ENCODE measurements around the gene PLCB3. TPM values are rescaled to one million over a fixed set of nuclear protein-coding genes. Genes with fewer than 3 reads are reported as not detected.
A peak's percentile ranks its signal among the peaks of the same experiment; 100 is the strongest.

Gene PLCB3
- total RNA-seq, 2 donors from 2014 or later = 86.9 to 108 TPM

GRCh38 chr11:64275031-64275800 lies 23.9 kb downstream of the PLCB3 start:
- Histone ChIP-seq H3K27me3 (no peaks in the 10 kb centered on the region), H3K9ac (ENCODE audit: low read depth in 2 of 2, low read length in 2 of 2) (no peak overlapping the region), H3K4me3 (no peak overlapping the region), H3K4me1 (peaks cover 11% of the 10 kb centered on the region), H3K36me3 (no peaks in the 10 kb centered on the region), H3K27ac (no peak overlapping the region), H3K9me3 (no peaks in the 10 kb centered on the region)
- no peak for TF ChIP-seq CTCF (IDR thresholded peaks at IDR 0.05)
- DNase-seq = no peak
- intact Hi-C loops (cut with DNase I) = no loop called here

- Histone ChIP-seq H3K27me3 (no peaks in the 10 kb centered on the region), H3K27ac (no peak overlapping the region), H3K9me3 (no peaks in the 10 kb centered on the region), H3K36me3 (no peaks in the 10 kb centered on the region), H3K4me1 (peaks cover 11% of the 10 kb centered on the region), H3K9ac (ENCODE audit: low read depth in 2 of 2, low read length in 2 of 2) (no peak overlapping the region), H3K4me3 (no peak overlapping the region)
- DNase-seq = no peak
- TF ChIP-seq CTCF (IDR thresholded peaks at IDR 0.05) = no peak
- intact Hi-C loops (cut with DNase I) = no loop called here
Observed at GRCh38 chr11:64275841-64276240, 24.5 kb downstream of the PLCB3 start.

GRCh38 chr11:64276653-64277431 lies 25.5 kb downstream of the PLCB3 start:
- intact Hi-C loops (cut with DNase I) = no loop called here
- H3K9me3 ChIP-seq = no peaks in the 10 kb centered on the region
- peak overlapping the region; percentile 68 for H3K27ac ChIP-seq
- H3K36me3 ChIP-seq = no peaks in the 10 kb centered on the region
- peak; percentile 85 for DNase-seq
- peak overlapping the region; percentile 32 to 41 for H3K9ac ChIP-seq (ENCODE audit: low read depth in 2 of 2, low read length in 2 of 2)
- H3K4me3 ChIP-seq = no peak overlapping the region
- H3K4me1 ChIP-seq = peaks cover 11% of the 10 kb centered on the region
- no peaks in the 10 kb centered on the region for H3K27me3 ChIP-seq
- no peak for TF ChIP-seq CTCF (IDR thresholded peaks at IDR 0.05)

GRCh38 chr11:64278576-64279190 lies 27.4 kb downstream of the PLCB3 start:
- DNase-seq = no peak
- Histone ChIP-seq H3K9ac (ENCODE audit: low read depth in 2 of 2, low read length in 2 of 2) (no peak overlapping the region), H3K9me3 (no peaks in the 10 kb centered on the region), H3K27ac (no peak overlapping the region), H3K4me1 (peaks cover 10% of the 10 kb centered on the region), H3K36me3 (no peaks in the 10 kb centered on the region), H3K27me3 (no peaks in the 10 kb centered on the region), H3K4me3 (no peak overlapping the region)
- intact Hi-C loops (cut with DNase I) = no loop called here
- no peak for TF ChIP-seq CTCF (IDR thresholded peaks at IDR 0.05)

GRCh38 chr11:64281957-64282770 lies 30.8 kb downstream of the PLCB3 start:
- Histone ChIP-seq H3K27ac (no peak overlapping the region), H3K27me3 (no peaks in the 10 kb centered on the region), H3K9ac (ENCODE audit: low read depth in 2 of 2, low read length in 2 of 2) (peak overlapping the region in 1 of 2 donors; percentile 26), H3K4me1 (peaks cover 11% of the 10 kb centered on the region), H3K4me3 (no peak overlapping the region), H3K36me3 (no peaks in the 10 kb centered on the region), H3K9me3 (no peaks in the 10 kb centered on the region)
- no peak for DNase-seq
- no peak for TF ChIP-seq CTCF (IDR thresholded peaks at IDR 0.05)
- intact Hi-C loops (cut with DNase I) = no loop called here
